Heart right ventricle (tissue), 16 donors: ENCODE measurements around the gene KIF14. TPM values are rescaled to one million over a fixed set of nuclear protein-coding genes. Genes with fewer than 3 reads are reported as not detected.
A peak's percentile ranks its signal among the peaks of the same experiment; 100 is the strongest.

Experiments
- ATAC-seq, 8 donors: fragments of 200-7000 bp; cut with Tn5 transposase; one replicate each; pipeline ENCODE4 v1.9.1; 2020; ENCODE audit warnings: mild to moderate bottlenecking in 8 of 8, moderate library complexity in 8 of 8, moderate number of reproducible peaks in 1 of 8
- DNase-seq, 2 donors: peaks; one replicate each; pipeline ENCODE4 v3.0.0-alpha.2; 2020
- H3K27ac ChIP-seq, 10 donors: fragments of 200-600 bp; sonication (generic) in 2 of 10; one replicate each; pipeline versions ENCODE4 v1.5.0 to v1.8.0; 2020 to 2022; ENCODE audit warnings: mild to moderate bottlenecking in 3 of 10
- H3K27me3 ChIP-seq, 7 donors: fragments of 200-600 bp; one replicate each; pipeline ENCODE4 v1.8.0; 2021 to 2022; ENCODE audit warnings: mild to moderate bottlenecking in 2 of 7
- H3K36me3 ChIP-seq, 9 donors: fragments of 200-600 bp; sonication (generic) in 1 of 9; one replicate each; pipeline versions ENCODE4 v1.5.0 to v1.8.0; 2020 to 2022; ENCODE audit warnings: mild to moderate bottlenecking in 2 of 9
- H3K4me1 ChIP-seq, 9 donors: fragments of 200-600 bp; sonication (generic) in 1 of 9; one replicate each; pipeline versions ENCODE4 v1.5.0 to v1.8.0; 2020 to 2022; ENCODE audit warnings: mild to moderate bottlenecking in 4 of 9
- H3K4me3 ChIP-seq, 10 donors: fragments of 200-600 bp; sonication (generic) in 2 of 10; one replicate each; pipeline versions ENCODE4 v1.5.0 to v1.8.0; 2020 to 2022; ENCODE audit warnings: mild to moderate bottlenecking in 7 of 10, moderate library complexity in 2 of 10
- H3K9me3 ChIP-seq, 11 donors: fragments of 200-600 bp in 10 of 11; sonication (generic) in 2 of 11; one replicate each; pipeline versions ENCODE4 v1.5.0 to v1.8.0; 2013 to 2022; ENCODE audit warnings: mild to moderate bottlenecking in 2 of 11, control low read depth in 1 of 11, moderate library complexity in 1 of 11
- CTCF ChIP-seq, 9 donors: fragments of 200-600 bp; sonication (generic) in 2 of 9; IDR thresholded peaks; one replicate each; pipeline versions ENCODE4 v1.5.0 to v1.8.0; 2021 to 2022; ENCODE audit warnings: antibody characterized with exemption in 9 of 9, mild to moderate bottlenecking in 5 of 9, moderate library complexity in 1 of 9
- WGBS, 2 donors: extraction: QIAGEN DNeasy Blood & Tissue Kit; methylation state at CpG; one replicate each; pipeline ENCODE4 v1.1.7; 2013; ENCODE audit warnings: inconsistent platforms in 1 of 2; 5-methylcytosine and 5-hydroxymethylcytosine counted together
- intact Hi-C, 10 donors: fragments of 100-400 bp; cut with DNase I; formaldehyde crosslinking; loops; one replicate each; pipeline versions ENCODE4 v1.11.1 to v1.14.2; 2022
- polyA plus RNA-seq, 2 donors: library from polyadenylated mRNA; stranded (reverse); fragments of 200-250 nt; gene quantifications; one replicate each; pipeline ENCODE4 v1.2.3, GENCODE V29; 2013
- total RNA-seq, 10 donors: library from RNA; stranded (reverse); fragmentation: NEBNext Ultra II Directional in 3 of 10; extraction: Animal tissue kit (Norgen Biotek cat#: 25700) in 3 of 10; gene quantifications; one replicate each; pipeline versions ENCODE4 v1.2.1 to v1.2.4, GENCODE V29; 2021 to 2023
- donor health status: Arrhythmogenic right ventricular cardiomyopathy.
- donor health status: ischemic (EF 13 %, LVEDD 7.1; RV severe dilation, severe dysfunction).
- donor health status: healthy with polysubstance abuse.
- donor health status: DM: no; HTN: yes; CAD: no.
- donor health status: DM: no; HTN: no; CAD: no.
- donor health status: ischemic (EF 25% LVEDD 6.9; RV normal size, moderate dysfunction).
- donor health status: ischemic (EF 25% LVEDD 5.7; RV mildly dilated, moderate dysfunction).
- donor health status: healthy.
- donor health status: DM: yes; HTN: yes; CAD: no.
- donor health status: Ischemic cardiomyopathy.
- donor health status: ischemic (EF 35%, LVEDD 5.7; RV mildly dilated, moderate dysfunction).
- donor health status: nonischemic (EF 11% LVEDD 7.7; RV severe dilation, severe dysfunction).
- donor health status: DM: yes; HTN: yes; CAD: no.
- donor health status: PGD.
- donor health status: ischemic (EF 29% LVEDD 5.4; RV normal size, mild dysfunction).
- donor health status: nonischemic (EF 23%, LVEDD 6.1; RV moderate dilation, normal function).

Gene KIF14
- total and polyA plus RNA-seq, 12 donors: under 0.01 to 1.3 (median 0.05) TPM; not detected in 2

GRCh38 chr1:200640373-200640962, 19.9 kb upstream of the KIF14 start:
- WGBS, 2 donors: 95 to 96% methylated on average over 4 of the region's 4 CpGs
- no peak for TF ChIP-seq CTCF (IDR thresholded peaks at IDR 0.05)
- Histone ChIP-seq H3K27ac (peak overlapping the region in 2 of 10 donors; percentile 23 to 71), H3K4me1 (peaks cover 0 to 27% (median 5%) of the 10 kb centered on the region in 9 donors), H3K4me3 (no peak overlapping the region), H3K9me3 (no peaks in the 10 kb centered on the region), H3K36me3 (peaks cover 0 to 36% (median 4%) of the 10 kb centered on the region in 9 donors), H3K27me3 (no peaks in the 10 kb centered on the region)
- intact Hi-C loops: no loop called here
- DNase-seq: no peak
- ATAC-seq: no peak

GRCh38 chr1:200638073-200638472, 17.5 kb upstream of the KIF14 start:
- peaks cover 0 to 13% (median 0%) of the 10 kb centered on the region in 9 donors for H3K36me3 ChIP-seq
- H3K4me1 ChIP-seq: peaks cover 0 to 27% (median 5%) of the 10 kb centered on the region in 9 donors
- 82 to 84% methylated on average over 7 of the region's 7 CpGs for WGBS, 2 donors
- H3K27ac ChIP-seq: no peak overlapping the region
- H3K4me3 ChIP-seq: no peak overlapping the region
- ATAC-seq: no peak
- intact Hi-C loops: no loop called here
- TF ChIP-seq CTCF (IDR thresholded peaks at IDR 0.05): no peak
- no peaks in the 10 kb centered on the region for H3K9me3 ChIP-seq
- H3K27me3 ChIP-seq: no peaks in the 10 kb centered on the region
- no peak for DNase-seq

- no peak for TF ChIP-seq CTCF (IDR thresholded peaks at IDR 0.05)
Measured at GRCh38 chr1:200636681-200637080, 16.1 kb upstream of the KIF14 start.

GRCh38 chr1:200634261-200635122, 13.9 kb upstream of the KIF14 start:
- no peak for DNase-seq
- H3K9me3 ChIP-seq: no peaks in the 10 kb centered on the region
- no peaks in the 10 kb centered on the region for H3K36me3 ChIP-seq
- peaks cover 0 to under 1% (median 0%) of the 10 kb centered on the region in 9 donors for H3K4me1 ChIP-seq
- no peak for TF ChIP-seq CTCF (IDR thresholded peaks at IDR 0.05)
- H3K27me3 ChIP-seq: no peaks in the 10 kb centered on the region
- ATAC-seq: no peak
- H3K27ac ChIP-seq: no peak overlapping the region
- 46 to 49% methylated on average over 2 of the region's 2 CpGs for WGBS, 2 donors
- no peak overlapping the region for H3K4me3 ChIP-seq
- intact Hi-C loops: no loop called here

More at GRCh38 chr1:200636681-200637080, 16.1 kb upstream of the KIF14 start:
- ATAC-seq: no peak
- H3K4me1 ChIP-seq: peaks cover 0 to 21% (median 5%) of the 10 kb centered on the region in 9 donors
- peaks cover 0 to 9% (median 0%) of the 10 kb centered on the region in 9 donors for H3K36me3 ChIP-seq
- 96 to 98% methylated on average over 2 of the region's 2 CpGs for WGBS, 2 donors
- no peaks in the 10 kb centered on the region for H3K27me3 ChIP-seq
- intact Hi-C loops: no loop called here
- no peak overlapping the region for H3K27ac ChIP-seq
- H3K9me3 ChIP-seq: no peaks in the 10 kb centered on the region
- H3K4me3 ChIP-seq: no peak overlapping the region
- DNase-seq: no peak
